HepG2 (cell line): ENCODE results near the gene ACBD5. TPM values are rescaled to one million over a fixed set of nuclear protein-coding genes. Genes with fewer than 3 reads are reported as not detected.

Source experiments
- ATAD3A ChIP-seq: sonication (generic); formaldehyde crosslinking; IDR thresholded peaks from 2 replicates; pipeline ENCODE4 v1.4.0; 2020; ENCODE audit warnings: missing genetic modification reagents
- BRF2 ChIP-seq: sonication (generic); formaldehyde crosslinking; IDR thresholded peaks from 2 replicates; pipeline ENCODE4 v1.8.1; 2022; ENCODE audit warnings: mild to moderate bottlenecking, missing genetic modification reagents
- CHD2 ChIP-seq: IDR thresholded peaks from 2 replicates; pipeline ENCODE4 v1.6.1; 2011; ENCODE audit warnings: low read depth, low read length, improper control_type of control experiment
- IKZF5 ChIP-seq: IDR thresholded peaks from 2 replicates; pipeline ENCODE4 v1.6.1; 2018; ENCODE audit warnings: missing genetic modification reagents, mild to moderate bottlenecking, missing compliant biosample characterization
- MYPOP ChIP-seq: sonication (generic); formaldehyde crosslinking; IDR thresholded peaks from 2 replicates; pipeline ENCODE4 v1.8.1; 2023; ENCODE audit warnings: mild to moderate bottlenecking, moderate library complexity, missing genetic modification reagents
- NPAS2 ChIP-seq: sonication (generic); formaldehyde crosslinking; IDR thresholded peaks from 2 replicates; pipeline ENCODE4 v1.8.0; 2022; ENCODE audit warnings: mild to moderate bottlenecking, missing genetic modification reagents, borderline replicate concordance
- POLR2G ChIP-seq: fragments of 200-400 bp; formaldehyde crosslinking; IDR thresholded peaks from 2 replicates; pipeline ENCODE4 v1.6.1; 2018; ENCODE audit warnings: mild to moderate bottlenecking, low read depth, low read length, moderate library complexity
- SNAPC4 ChIP-seq: sonication (generic); formaldehyde crosslinking; IDR thresholded peaks from 2 replicates; pipeline ENCODE4 v1.4.0; 2020; ENCODE audit warnings: mild to moderate bottlenecking, missing genetic modification reagents
- ZBTB2 ChIP-seq: sonication (generic); formaldehyde crosslinking; IDR thresholded peaks from 2 replicates; pipeline ENCODE4 v1.8.0; 2022; ENCODE audit warnings: low read depth, missing genetic modification reagents
- ZBTB38 ChIP-seq: sonication (generic); formaldehyde crosslinking; IDR thresholded peaks from 2 replicates; pipeline ENCODE4 v1.5.1; 2020; ENCODE audit warnings: mild to moderate bottlenecking, missing genetic modification reagents
- ZNF563 ChIP-seq: sonication (generic); formaldehyde crosslinking; IDR thresholded peaks from 2 replicates; pipeline ENCODE4 v1.8.0; 2022; ENCODE audit warnings: mild to moderate bottlenecking, moderate library complexity, missing genetic modification reagents
- ZNF691 ChIP-seq: sonication (generic); formaldehyde crosslinking; IDR thresholded peaks from 2 replicates; pipeline ENCODE4 v1.4.0; 2020; ENCODE audit warnings: missing genetic modification reagents, low read depth, mild to moderate bottlenecking, borderline replicate concordance
- ZNF724P ChIP-seq: sonication (generic); formaldehyde crosslinking; IDR thresholded peaks from 2 replicates; pipeline ENCODE4 v1.8.0; 2022; ENCODE audit warnings: missing genetic modification reagents, borderline replicate concordance
- ZNF800 ChIP-seq: sonication (generic); formaldehyde crosslinking; IDR thresholded peaks from 2 replicates; pipeline ENCODE4 v1.4.0; 2020; ENCODE audit warnings: missing genetic modification reagents
- ZNF879 ChIP-seq: sonication (generic); formaldehyde crosslinking; IDR thresholded peaks from 2 replicates; pipeline ENCODE4 v1.8.1; 2023; ENCODE audit warnings: missing genetic modification reagents
- polyA plus RNA-seq, 8 experiments: library from polyadenylated mRNA; depleted of rRNA in 3 of 8; stranded (reverse) in 7 of 8; unstranded in 1 of 8; fragments of >200 nt; fragmentation: Illumina TruSeq in 4 of 8; extraction: Trizol in 4 of 8; gene quantifications; 2 replicates each; pipeline versions ENCODE4 v1.2.1 to v1.2.3, GENCODE V29; 2011 to 2016; ENCODE audit warnings: low read depth in 4 of 8, missing spikeins in 1 of 8, mixed read lengths in 1 of 8; ENCODE audit not compliant: insufficient read depth in 1 of 8
- total RNA-seq, 5 experiments: library from RNA; depleted of rRNA; stranded (reverse); fragments of >200 nt; fragmentation: Illumina TruSeq; extraction: Trizol; gene quantifications; 2 replicates each; pipeline ENCODE4 v1.2.3, GENCODE V29; 2016; ENCODE audit warnings: low read depth in 1 of 5

The ACBD5 gene
- total and polyA plus RNA-seq, 2 of the 13 experiments (the other 11 are each of a cell fraction or from before 2014, with no cell fraction given): 10.3 to 14.8 TPM

GRCh38 chr10:27241010-27241651, 534 bp upstream of the ACBD5 start (continued):
- TF ChIP-seq NPAS2 (CRISPR knock-in tag): no peak
- TF ChIP-seq SNAPC4: 0 out of 2 replicates have a peak, but pooled peaks have one; percentile 2
- TF ChIP-seq BRF2 (CRISPR knock-in tag): 0 out of 2 replicates have a peak, but pooled peaks have one; percentile 45
- no peak for TF ChIP-seq ZBTB2 (CRISPR knock-in tag)
- no peak for TF ChIP-seq ZBTB38 (CRISPR knock-in tag)
- no peak for TF ChIP-seq ZNF691 (CRISPR knock-in tag)
- no peak for TF ChIP-seq CHD2
- TF ChIP-seq ZNF800 (CRISPR knock-in tag): peak; percentile 58
- TF ChIP-seq POLR2G: 0 out of 2 replicates have a peak, but pooled peaks have one; percentile 21
- TF ChIP-seq ATAD3A: no peak
- TF ChIP-seq ZNF879 (CRISPR knock-in tag): 0 out of 2 replicates have a peak, but pooled peaks have one; percentile 6
- 0 out of 2 replicates have a peak, but pooled peaks have one; percentile 2 for TF ChIP-seq IKZF5 (CRISPR knock-in tag)
- peak; percentile 1; the same call in 1 of the 2 replicates for TF ChIP-seq MYPOP
- TF ChIP-seq ZNF563 (CRISPR knock-in tag): 0 out of 2 replicates have a peak, but pooled peaks have one; percentile 6
- 0 out of 2 replicates have a peak, but pooled peaks have one; percentile 14 for TF ChIP-seq ZNF724P (CRISPR knock-in tag)
